ENCODE measurements around the gene NAB2. TPM values are rescaled to one million over a fixed set of nuclear protein-coding genes. Genes with fewer than 3 reads are reported as not detected.

Gene NAB2
- polyA plus RNA-seq, 2 of the 4 experiments (the other 2 are of a cell fraction) = 8.6 to 9.8 TPM

DNA sequence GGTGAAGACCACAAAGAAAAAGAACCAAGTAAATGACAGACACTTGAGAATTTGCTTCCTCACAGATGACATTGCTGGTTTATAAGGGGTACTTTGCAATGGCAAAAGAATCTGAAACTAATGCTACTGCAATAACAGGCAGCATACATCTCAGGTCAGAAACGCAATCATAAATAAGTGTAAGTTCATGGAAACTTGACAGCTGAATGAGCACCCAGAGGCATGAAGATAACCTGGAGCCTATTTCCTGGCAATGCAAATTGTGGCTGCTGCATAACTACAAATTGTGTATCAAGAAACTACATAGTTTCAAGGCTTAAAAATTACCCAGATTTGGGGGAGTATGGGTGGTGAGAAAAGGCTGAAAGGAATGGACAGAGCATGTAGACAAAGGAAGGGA, 30.5 kb upstream of the NAB2 start:
- Histone ChIP-seq H3K4me2 (no peak overlapping the region), H3K9me3 (no peaks in the 10 kb centered on the region), H3K4me3 (no peak overlapping the region), H3K27ac (no peak overlapping the region), H3K4me1 (no peaks in the 10 kb centered on the region)
- FAIRE-seq (no peak), DNase-seq (ENCODE audit: low read depth in 1 of 2, low spot score in 1 of 2) (no peak), ATAC-seq (no peak)
- ChIA-PET CTCF (interaction anchor here (0.5 to 8.5 kb wide), 7 partner anchors 10 to 332 kb away, joined by 3 to 161 read pairs (median 8); partner anchors contain the start of genes STAT6 and ZBTB39), POLR2A (no interaction called here)
- TF ChIP-seq RFX5 (IDR thresholded peaks at IDR 0.05) (no peak), POLR2AphosphoS2 (conservative IDR thresholded peaks at IDR 0.05; ENCODE audit: low read length) (no peak), EHMT2 (IDR thresholded peaks at IDR 0.05; ENCODE audit: low read depth) (no peak), ZFP36 (IDR thresholded peaks at IDR 0.05; ENCODE audit: borderline replicate concordance, partially characterized antibody) (no peak), CEBPB (IDR thresholded peaks at IDR 0.05) (no peak), NR3C1 (IDR thresholded peaks at IDR 0.05) (no peak), NPAS2 (CRISPR knock-in tag; IDR thresholded peaks at IDR 0.05; ENCODE audit: borderline replicate concordance) (no peak), ZSCAN20 (CRISPR knock-in tag; IDR thresholded peaks at IDR 0.05) (no peak), EP300 (IDR thresholded peaks at IDR 0.05) (no peak), PHF8 (IDR thresholded peaks at IDR 0.05; ENCODE audit: borderline replicate concordance, low read depth) (no peak), NFE2L2 (conservative IDR thresholded peaks at IDR 0.05; ENCODE audit: low read length) (no peak), RAD21 (conservative IDR thresholded peaks at IDR 0.05 in 1 of 2, IDR thresholded peaks at IDR 0.05 in 1 of 2) (no peak), MAFK (IDR thresholded peaks at IDR 0.05; ENCODE audit: partially characterized antibody) (no peak)
- TF ChIP-seq, protein P1, sequence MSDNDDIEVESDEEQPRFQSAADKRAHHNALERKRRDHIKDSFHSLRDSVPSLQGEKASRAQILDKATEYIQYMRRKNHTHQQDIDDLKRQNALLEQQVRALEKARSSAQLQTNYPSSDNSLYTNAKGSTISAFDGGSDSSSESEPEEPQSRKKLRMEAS (IDR thresholded peaks at IDR 0.05) = no peak
- TF ChIP-seq, protein P2, sequence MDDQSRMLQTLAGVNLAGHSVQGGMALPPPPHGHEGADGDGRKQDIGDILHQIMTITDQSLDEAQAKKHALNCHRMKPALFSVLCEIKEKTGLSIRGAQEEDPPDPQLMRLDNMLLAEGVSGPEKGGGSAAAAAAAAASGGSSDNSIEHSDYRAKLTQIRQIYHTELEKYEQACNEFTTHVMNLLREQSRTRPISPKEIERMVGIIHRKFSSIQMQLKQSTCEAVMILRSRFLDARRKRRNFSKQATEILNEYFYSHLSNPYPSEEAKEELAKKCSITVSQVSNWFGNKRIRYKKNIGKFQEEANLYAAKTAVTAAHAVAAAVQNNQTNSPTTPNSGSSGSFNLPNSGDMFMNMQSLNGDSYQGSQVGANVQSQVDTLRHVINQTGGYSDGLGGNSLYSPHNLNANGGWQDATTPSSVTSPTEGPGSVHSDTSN (IDR thresholded peaks at IDR 0.05) = no peak
- TF ChIP-seq, protein P3, sequence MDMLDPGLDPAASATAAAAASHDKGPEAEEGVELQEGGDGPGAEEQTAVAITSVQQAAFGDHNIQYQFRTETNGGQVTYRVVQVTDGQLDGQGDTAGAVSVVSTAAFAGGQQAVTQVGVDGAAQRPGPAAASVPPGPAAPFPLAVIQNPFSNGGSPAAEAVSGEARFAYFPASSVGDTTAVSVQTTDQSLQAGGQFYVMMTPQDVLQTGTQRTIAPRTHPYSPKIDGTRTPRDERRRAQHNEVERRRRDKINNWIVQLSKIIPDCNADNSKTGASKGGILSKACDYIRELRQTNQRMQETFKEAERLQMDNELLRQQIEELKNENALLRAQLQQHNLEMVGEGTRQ (IDR thresholded peaks at IDR 0.05) = no peak
- TF ChIP-seq, protein P4, sequence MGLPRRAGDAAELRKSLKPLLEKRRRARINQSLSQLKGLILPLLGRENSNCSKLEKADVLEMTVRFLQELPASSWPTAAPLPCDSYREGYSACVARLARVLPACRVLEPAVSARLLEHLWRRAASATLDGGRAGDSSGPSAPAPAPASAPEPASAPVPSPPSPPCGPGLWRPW (IDR thresholded peaks at IDR 0.05) = no peak
- TF ChIP-seq, protein P5, sequence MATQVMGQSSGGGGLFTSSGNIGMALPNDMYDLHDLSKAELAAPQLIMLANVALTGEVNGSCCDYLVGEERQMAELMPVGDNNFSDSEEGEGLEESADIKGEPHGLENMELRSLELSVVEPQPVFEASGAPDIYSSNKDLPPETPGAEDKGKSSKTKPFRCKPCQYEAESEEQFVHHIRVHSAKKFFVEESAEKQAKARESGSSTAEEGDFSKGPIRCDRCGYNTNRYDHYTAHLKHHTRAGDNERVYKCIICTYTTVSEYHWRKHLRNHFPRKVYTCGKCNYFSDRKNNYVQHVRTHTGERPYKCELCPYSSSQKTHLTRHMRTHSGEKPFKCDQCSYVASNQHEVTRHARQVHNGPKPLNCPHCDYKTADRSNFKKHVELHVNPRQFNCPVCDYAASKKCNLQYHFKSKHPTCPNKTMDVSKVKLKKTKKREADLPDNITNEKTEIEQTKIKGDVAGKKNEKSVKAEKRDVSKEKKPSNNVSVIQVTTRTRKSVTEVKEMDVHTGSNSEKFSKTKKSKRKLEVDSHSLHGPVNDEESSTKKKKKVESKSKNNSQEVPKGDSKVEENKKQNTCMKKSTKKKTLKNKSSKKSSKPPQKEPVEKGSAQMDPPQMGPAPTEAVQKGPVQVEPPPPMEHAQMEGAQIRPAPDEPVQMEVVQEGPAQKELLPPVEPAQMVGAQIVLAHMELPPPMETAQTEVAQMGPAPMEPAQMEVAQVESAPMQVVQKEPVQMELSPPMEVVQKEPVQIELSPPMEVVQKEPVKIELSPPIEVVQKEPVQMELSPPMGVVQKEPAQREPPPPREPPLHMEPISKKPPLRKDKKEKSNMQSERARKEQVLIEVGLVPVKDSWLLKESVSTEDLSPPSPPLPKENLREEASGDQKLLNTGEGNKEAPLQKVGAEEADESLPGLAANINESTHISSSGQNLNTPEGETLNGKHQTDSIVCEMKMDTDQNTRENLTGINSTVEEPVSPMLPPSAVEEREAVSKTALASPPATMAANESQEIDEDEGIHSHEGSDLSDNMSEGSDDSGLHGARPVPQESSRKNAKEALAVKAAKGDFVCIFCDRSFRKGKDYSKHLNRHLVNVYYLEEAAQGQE (IDR thresholded peaks at IDR 0.05) = no peak
- 97% methylated on average over 1 of the region's 1 CpG for WGBS (ENCODE audit: missing lambda C conversion rate)

DNA sequence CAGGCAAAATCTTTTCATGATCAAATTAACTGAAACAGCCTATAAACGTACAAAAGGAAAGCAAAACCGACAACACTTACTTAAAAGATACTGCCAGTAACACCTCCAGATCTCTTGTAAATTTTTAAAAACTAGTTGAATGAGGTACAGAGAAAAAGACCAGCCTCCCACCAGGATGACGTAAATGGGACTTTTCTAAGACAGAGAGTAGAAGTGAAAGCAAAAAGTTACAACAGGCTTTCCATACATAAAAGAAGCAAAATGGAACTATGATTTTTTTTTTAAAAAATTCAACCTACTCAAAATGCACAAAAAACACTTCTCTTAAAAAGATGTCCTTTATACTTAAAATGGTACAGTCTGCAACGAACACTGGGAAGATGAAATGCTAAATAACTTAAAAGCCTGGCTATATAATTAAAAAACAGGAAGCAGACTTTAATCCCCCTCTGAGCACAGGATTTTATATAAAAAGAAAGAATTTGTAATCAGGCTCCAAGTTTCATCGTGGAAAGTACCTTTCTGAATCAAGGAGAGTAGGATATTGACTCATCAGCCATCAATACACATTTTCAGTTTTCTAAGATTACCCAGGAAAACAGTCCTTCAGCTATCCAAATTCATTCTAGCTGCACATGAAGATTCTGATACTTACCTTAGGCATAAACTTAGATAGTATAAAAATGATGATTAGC, 24.8 kb upstream of the NAB2 start:
- no peak overlapping the region for H3K4me2 ChIP-seq
- DNase-seq (ENCODE audit: low read depth in 1 of 2, low spot score in 1 of 2) (no peak), ATAC-seq (no peak), FAIRE-seq (no peak)
- H3K4me3 ChIP-seq = no peak overlapping the region
- H3K27ac ChIP-seq = no peak overlapping the region
- WGBS (ENCODE audit: missing lambda C conversion rate) = 66% methylated on average over 5 of the region's 5 CpGs
- CTCF ChIA-PET = interaction anchor here (1.0 to 8.5 kb wide), 6 partner anchors 15 to 119 kb away, joined by 3 to 161 read pairs (median 13); partner anchors contain the start of genes MYO1A, STAT6 and ZBTB39
- POLR2A ChIA-PET = no interaction called here
- H3K9me3 ChIP-seq = no peaks in the 10 kb centered on the region
- 0 out of 3 replicates have a peak, but pooled peaks cover 6% of the 10 kb centered on the region for H3K4me1 ChIP-seq
- TF ChIP-seq MAZ (IDR thresholded peaks at IDR 0.05; ENCODE audit: borderline replicate concordance, low read depth, low read length) = no peak
- TF ChIP-seq NFE2L2 (conservative IDR thresholded peaks at IDR 0.05; ENCODE audit: low read length) = no peak
- TF ChIP-seq HDAC2 (IDR thresholded peaks at IDR 0.05) = no peak
- TF ChIP-seq POLR2AphosphoS2 (conservative IDR thresholded peaks at IDR 0.05; ENCODE audit: low read length) = no peak
- TF ChIP-seq, protein P6, sequence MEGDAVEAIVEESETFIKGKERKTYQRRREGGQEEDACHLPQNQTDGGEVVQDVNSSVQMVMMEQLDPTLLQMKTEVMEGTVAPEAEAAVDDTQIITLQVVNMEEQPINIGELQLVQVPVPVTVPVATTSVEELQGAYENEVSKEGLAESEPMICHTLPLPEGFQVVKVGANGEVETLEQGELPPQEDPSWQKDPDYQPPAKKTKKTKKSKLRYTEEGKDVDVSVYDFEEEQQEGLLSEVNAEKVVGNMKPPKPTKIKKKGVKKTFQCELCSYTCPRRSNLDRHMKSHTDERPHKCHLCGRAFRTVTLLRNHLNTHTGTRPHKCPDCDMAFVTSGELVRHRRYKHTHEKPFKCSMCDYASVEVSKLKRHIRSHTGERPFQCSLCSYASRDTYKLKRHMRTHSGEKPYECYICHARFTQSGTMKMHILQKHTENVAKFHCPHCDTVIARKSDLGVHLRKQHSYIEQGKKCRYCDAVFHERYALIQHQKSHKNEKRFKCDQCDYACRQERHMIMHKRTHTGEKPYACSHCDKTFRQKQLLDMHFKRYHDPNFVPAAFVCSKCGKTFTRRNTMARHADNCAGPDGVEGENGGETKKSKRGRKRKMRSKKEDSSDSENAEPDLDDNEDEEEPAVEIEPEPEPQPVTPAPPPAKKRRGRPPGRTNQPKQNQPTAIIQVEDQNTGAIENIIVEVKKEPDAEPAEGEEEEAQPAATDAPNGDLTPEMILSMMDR (IDR thresholded peaks at IDR 0.05) = no peak
- TF ChIP-seq RAD21 (conservative IDR thresholded peaks at IDR 0.05 in 1 of 2, IDR thresholded peaks at IDR 0.05 in 1 of 2) = no peak
- no peak for TF ChIP-seq GATA3 (IDR thresholded peaks at IDR 0.05; ENCODE audit: borderline replicate concordance)
- no peak for TF ChIP-seq CHD2 (IDR thresholded peaks at IDR 0.05; ENCODE audit: low read length, partially characterized antibody)
- no peak for TF ChIP-seq ESRRA (IDR thresholded peaks at IDR 0.05; ENCODE audit: borderline replicate concordance, low read length)
- TF ChIP-seq, protein P7, sequence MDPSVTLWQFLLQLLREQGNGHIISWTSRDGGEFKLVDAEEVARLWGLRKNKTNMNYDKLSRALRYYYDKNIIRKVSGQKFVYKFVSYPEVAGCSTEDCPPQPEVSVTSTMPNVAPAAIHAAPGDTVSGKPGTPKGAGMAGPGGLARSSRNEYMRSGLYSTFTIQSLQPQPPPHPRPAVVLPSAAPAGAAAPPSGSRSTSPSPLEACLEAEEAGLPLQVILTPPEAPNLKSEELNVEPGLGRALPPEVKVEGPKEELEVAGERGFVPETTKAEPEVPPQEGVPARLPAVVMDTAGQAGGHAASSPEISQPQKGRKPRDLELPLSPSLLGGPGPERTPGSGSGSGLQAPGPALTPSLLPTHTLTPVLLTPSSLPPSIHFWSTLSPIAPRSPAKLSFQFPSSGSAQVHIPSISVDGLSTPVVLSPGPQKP (IDR thresholded peaks at IDR 0.05; ENCODE audit: low read depth, low read length) = no peak
- TF ChIP-seq NPAS2 (CRISPR knock-in tag; IDR thresholded peaks at IDR 0.05; ENCODE audit: borderline replicate concordance) = no peak
- TF ChIP-seq MAFK (IDR thresholded peaks at IDR 0.05; ENCODE audit: partially characterized antibody) = no peak
- TF ChIP-seq FOSB (CRISPR knock-in tag; IDR thresholded peaks at IDR 0.05) = no peak
- no peak for TF ChIP-seq KDM1A (IDR thresholded peaks at IDR 0.05; ENCODE audit: low read depth)

Measured in A549 (cell line).